GM19193 (cell line): Measurements from ENCODE around the gene TAF8.

Experiments used
- POLR2A ChIP-seq: IDR thresholded peaks from 4 replicates; pipeline ENCODE4 v1.6.1; 2011; ENCODE audit not compliant: insufficient read depth, insufficient read length; ENCODE audit errors: extremely low read depth

TAF8 gene

GRCh38 chr6:42075159-42075838 is 25.0 kb downstream of the TAF8 start:
- TF ChIP-seq POLR2A: no peak

- no peak for TF ChIP-seq POLR2A
These were observed 28.1 kb downstream of the TAF8 start for GRCh38 chr6:42078386-42078785.

- no peak for TF ChIP-seq POLR2A
These were observed 29.7 kb downstream of the TAF8 start for GRCh38 chr6:42079941-42080464.

- no peak for TF ChIP-seq POLR2A
These were observed 33.2 kb downstream of the TAF8 start for GRCh38 chr6:42083530-42083929.

- TF ChIP-seq POLR2A: no peak
These were observed 34.6 kb downstream of the TAF8 start for GRCh38 chr6:42084889-42085288.

- no peak for TF ChIP-seq POLR2A
These were observed 36.0 kb downstream of the TAF8 start for GRCh38 chr6:42086046-42087035.

GRCh38 chr6:42088101-42088591 is 37.8 kb downstream of the TAF8 start:
- TF ChIP-seq POLR2A: no peak

- TF ChIP-seq POLR2A: no peak
These were observed 40.7 kb downstream of the TAF8 start for GRCh38 chr6:42090819-42091717.

GRCh38 chr6:42091718-42092023 is 41.3 kb downstream of the TAF8 start:
- no peak for TF ChIP-seq POLR2A

- TF ChIP-seq POLR2A: no peak
These were observed 43.4 kb downstream of the TAF8 start for GRCh38 chr6:42093582-42094329.

GRCh38 chr6:42095094-42095493 is 44.8 kb downstream of the TAF8 start:
- TF ChIP-seq POLR2A: no peak

GRCh38 chr6:42095776-42096541 is 45.6 kb downstream of the TAF8 start:
- no peak for TF ChIP-seq POLR2A

GRCh38 chr6:42099340-42100028 is 49.2 kb downstream of the TAF8 start:
- TF ChIP-seq POLR2A: no peak
